Duodenal mucosa (tissue), 2 donors: ENCODE data around the gene HSF4.
A peak's percentile ranks its signal among the peaks of the same experiment; 100 is the strongest.

Experiments used
- H3K27ac ChIP-seq: one replicate; pipeline ENCODE4 v1.7.0; 2013; ENCODE audit warnings: low read depth, low read length
- H3K27me3 ChIP-seq, 2 donors: one replicate each; pipeline ENCODE4 v1.7.0; 2013; ENCODE audit warnings: low read length in 2 of 2, control low read depth in 1 of 2; ENCODE audit not compliant: insufficient read depth in 2 of 2, control insufficient read depth in 1 of 2
- H3K36me3 ChIP-seq, 2 donors: one replicate each; pipeline ENCODE4 v1.7.0; 2013; ENCODE audit warnings: low read length in 2 of 2, control low read depth in 1 of 2; ENCODE audit not compliant: insufficient read depth in 2 of 2, control insufficient read depth in 1 of 2
- H3K4me1 ChIP-seq, 2 donors: one replicate each; pipeline ENCODE4 v1.7.0; 2013; ENCODE audit warnings: low read length in 2 of 2, control low read depth in 1 of 2; ENCODE audit not compliant: insufficient read depth in 2 of 2, control insufficient read depth in 1 of 2
- H3K4me3 ChIP-seq, 2 donors: one replicate each; pipeline ENCODE4 v1.7.0; 2013; ENCODE audit warnings: low read length in 2 of 2, low read depth in 1 of 2
- H3K9ac ChIP-seq, 2 donors: one replicate each; pipeline ENCODE4 v1.7.0; 2013; ENCODE audit warnings: low read length in 2 of 2, low read depth in 1 of 2
- H3K9me3 ChIP-seq, 2 donors: one replicate each; pipeline ENCODE4 v1.7.0; 2013; ENCODE audit warnings: low read length in 2 of 2, control low read depth in 1 of 2; ENCODE audit not compliant: control insufficient read depth in 1 of 2

The HSF4 gene

DNA sequence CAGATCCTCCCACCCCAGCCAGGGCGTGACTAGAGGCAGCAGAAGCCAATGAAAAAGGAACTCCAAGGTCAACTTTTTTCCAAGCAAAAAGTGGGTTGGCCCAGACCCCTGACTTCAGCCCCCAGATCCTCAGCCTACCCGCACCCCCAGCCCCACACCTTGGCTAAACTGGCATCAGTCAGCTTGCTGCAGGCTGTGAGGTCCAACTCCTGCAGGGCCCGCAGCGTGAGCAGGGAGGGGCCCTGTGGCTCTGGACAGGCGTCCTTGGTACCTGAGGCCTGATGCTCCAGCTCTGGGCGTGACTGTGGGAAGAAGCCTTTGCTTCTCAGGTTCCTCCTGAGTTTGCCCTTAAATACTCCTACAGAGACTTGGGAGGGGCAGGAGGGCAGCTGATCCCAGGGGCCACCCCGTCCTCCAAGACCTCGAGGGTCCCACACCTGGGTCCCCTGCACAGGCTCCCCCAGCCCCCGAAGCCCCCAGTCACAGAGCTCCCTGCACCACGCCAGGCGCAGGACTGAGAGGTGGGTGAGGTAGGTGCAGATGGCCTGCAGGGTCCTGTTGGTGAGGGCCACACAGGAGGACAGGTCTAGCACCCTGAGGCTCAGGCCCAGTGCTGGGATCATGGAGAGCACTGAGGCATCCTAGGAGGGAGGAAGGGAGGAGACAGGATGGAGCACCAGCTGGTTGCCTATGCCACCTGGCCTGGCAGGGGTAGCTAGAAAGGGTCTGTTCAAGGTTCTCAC lies 43.8 kb downstream of the HSF4 start:
- no peaks in the 10 kb centered on the region for H3K9me3 ChIP-seq

DNA sequence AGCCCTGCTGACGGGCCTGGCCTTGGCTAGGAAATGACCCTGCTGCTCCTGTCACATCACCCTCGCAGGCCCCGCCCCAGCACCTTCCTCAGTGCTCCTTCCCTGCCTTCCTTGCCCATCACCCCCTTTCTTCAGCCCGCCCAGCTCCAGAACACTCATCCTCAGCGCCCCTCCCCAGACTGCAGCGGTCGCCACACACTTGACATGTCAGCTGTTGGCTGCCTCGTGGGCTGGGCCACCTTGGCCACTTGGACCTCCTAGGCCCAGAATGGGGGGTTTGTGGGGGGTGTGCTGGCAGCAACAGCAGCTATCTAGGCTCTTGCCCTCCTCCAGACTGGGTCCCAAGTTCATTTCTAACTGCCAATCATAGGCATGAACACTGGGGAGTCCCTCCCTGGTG lies 45.0 kb downstream of the HSF4 start:
- H3K4me3 ChIP-seq: no peak overlapping the region
- no peaks in the 10 kb centered on the region for H3K27me3 ChIP-seq
- H3K9ac ChIP-seq: no peak overlapping the region
- no peaks in the 10 kb centered on the region for H3K9me3 ChIP-seq
- no peaks in the 10 kb centered on the region for H3K36me3 ChIP-seq
- H3K27ac ChIP-seq: no peak overlapping the region
- H3K4me1 ChIP-seq: peaks cover 6 to 16% of the 10 kb centered on the region in 2 donors

More for the DNA sequence above, 43.8 kb downstream of the HSF4 start:
- H3K9ac ChIP-seq: no peak overlapping the region
- no peak overlapping the region for H3K27ac ChIP-seq
- peaks cover 2 to 4% of the 10 kb centered on the region in 2 donors for H3K4me1 ChIP-seq
- H3K36me3 ChIP-seq: peaks cover 0 to 12% of the 10 kb centered on the region in 2 donors
- no peaks in the 10 kb centered on the region for H3K27me3 ChIP-seq
- no peak overlapping the region for H3K4me3 ChIP-seq

DNA sequence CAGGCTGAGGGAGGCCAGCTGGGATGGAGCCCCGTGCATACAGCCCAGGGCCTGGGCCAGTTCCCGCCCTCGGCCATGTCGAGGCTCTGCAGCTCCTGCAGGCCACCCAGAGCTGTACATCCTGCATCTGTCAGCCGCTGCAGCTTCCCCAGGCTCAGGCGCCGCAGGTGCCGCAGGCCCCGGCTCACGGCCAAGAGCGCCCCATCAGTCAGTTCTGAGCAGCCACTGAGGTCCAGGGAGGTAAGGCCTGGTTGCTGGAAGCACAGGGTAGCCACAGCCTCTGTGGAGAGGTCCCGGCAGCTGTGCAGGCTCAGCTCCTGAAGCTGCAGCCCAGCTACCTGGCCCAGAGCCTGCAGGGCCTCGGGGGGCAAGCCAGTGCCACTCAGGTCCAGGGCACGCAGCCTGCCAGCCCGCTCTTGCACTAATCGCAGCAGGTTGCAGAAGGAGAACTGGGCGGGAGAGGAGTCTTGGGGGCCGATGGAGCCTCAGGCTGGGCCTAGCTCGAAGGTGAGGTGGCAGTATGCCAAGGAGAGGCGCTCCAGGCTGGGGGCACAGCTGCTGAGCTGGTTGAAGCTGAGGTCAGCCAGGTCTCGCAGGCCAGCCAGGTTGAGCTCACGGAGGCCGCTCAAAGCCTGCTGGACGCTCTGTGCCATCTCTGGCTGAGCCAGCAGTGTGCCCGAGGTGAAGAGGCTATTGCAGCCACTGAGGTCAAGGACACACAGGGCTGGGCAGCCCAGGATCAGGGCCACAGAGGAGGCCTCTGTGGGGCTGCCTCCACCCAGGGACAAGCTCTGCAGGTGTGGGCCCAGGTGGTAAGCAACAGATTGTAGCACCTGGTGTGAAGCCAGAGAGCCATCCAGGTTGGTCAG lies 45.8 kb downstream of the HSF4 start:
- no peak overlapping the region for H3K27ac ChIP-seq
- H3K36me3 ChIP-seq: no peaks in the 10 kb centered on the region
- H3K9ac ChIP-seq: no peak overlapping the region
- peaks cover 6 to 16% of the 10 kb centered on the region in 2 donors for H3K4me1 ChIP-seq
- no peaks in the 10 kb centered on the region for H3K9me3 ChIP-seq
- no peak overlapping the region for H3K4me3 ChIP-seq
- H3K27me3 ChIP-seq: no peaks in the 10 kb centered on the region

DNA sequence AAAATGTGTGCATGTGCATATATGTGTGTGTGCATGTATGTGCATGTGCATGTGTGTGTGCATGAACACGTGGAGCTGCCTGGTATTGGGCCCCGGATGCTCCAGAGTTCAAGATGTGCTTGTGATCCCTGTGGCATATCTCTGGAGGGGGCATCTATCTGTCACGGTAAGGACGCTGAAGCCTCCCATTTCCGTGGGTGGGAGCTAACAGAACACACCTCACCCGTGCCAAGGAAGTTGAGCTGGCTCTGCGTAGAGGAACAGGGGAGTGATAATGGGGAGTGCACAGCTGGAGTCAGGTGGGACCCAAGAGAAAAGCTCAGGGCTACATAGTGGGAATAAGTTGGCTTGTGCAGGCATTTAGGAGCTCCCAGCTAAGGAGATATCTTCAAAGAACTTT lies 47.1 kb downstream of the HSF4 start:
- H3K4me1 ChIP-seq: peaks cover 6 to 22% of the 10 kb centered on the region in 2 donors
- no peak overlapping the region for H3K27ac ChIP-seq
- H3K9me3 ChIP-seq: no peaks in the 10 kb centered on the region
- H3K36me3 ChIP-seq: no peaks in the 10 kb centered on the region
- no peak overlapping the region for H3K4me3 ChIP-seq
- no peak overlapping the region for H3K9ac ChIP-seq
- H3K27me3 ChIP-seq: no peaks in the 10 kb centered on the region

DNA sequence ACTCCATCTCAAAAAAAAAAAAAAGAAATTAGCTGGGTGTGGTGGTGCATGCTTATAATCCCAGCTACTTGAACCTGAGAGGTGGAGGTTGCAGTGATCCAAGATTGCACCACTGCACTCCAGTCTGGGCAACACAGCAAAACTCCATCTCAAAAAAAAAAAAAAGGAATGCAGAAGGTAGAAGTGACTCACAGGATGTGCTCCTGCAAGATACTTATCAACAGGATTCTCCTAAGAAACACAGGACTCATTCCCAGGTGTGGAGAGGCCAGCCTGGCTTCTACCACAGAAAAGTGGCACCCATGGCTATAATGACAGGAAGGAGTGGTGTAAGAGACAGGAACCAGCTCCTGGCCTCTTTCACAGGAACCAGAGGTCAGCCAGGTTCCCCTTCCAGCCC lies 48.2 kb downstream of the HSF4 start:
- Histone ChIP-seq H3K36me3 (no peaks in the 10 kb centered on the region), H3K9ac (no peak overlapping the region), H3K4me3 (no peak overlapping the region), H3K9me3 (no peaks in the 10 kb centered on the region), H3K27me3 (no peaks in the 10 kb centered on the region), H3K27ac (no peak overlapping the region), H3K4me1 (peaks cover 6 to 22% of the 10 kb centered on the region in 2 donors)

DNA sequence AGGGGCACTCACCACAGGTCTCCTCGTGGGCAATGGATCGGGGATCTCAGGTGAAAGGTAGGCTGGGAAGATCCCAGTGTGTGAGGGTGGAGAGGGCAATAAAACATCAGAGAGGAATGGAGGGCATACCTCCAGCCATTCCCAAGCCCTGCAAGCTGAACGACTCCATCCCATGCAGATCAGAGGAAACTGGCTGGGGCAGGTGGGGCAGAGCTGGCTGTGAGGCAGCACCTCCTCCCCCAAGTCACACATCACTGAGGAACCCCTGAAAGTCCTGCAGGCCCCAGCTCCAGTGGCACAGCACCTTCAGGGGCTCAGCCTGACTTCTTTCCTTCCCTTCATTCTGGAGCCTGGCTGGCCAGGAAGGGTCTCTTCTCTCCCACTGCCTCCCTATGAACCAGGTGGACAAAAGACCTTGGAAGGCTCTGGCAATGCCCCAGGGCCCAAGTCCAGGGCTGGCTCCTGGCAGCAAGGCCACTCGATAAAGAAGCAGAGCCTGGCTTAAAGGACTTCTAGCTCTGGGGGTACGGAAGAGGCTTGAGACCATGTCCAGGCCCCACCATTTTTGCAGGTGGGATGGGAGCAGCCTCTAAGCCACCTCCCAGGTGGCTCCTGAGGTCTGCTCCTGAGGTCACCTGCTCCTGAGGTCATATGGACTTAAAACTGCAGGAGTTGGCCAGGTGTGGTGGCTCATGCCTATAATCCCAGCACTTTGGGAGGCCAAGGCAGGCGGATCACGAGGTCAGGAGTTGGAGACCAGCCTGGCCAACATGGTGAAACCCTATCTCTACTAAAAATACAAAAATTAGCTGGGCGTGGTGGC lies 48.9 kb downstream of the HSF4 start:
- no peak overlapping the region for H3K27ac ChIP-seq
- no peaks in the 10 kb centered on the region for H3K27me3 ChIP-seq
- no peaks in the 10 kb centered on the region for H3K9me3 ChIP-seq
- H3K9ac ChIP-seq: no peak overlapping the region
- H3K36me3 ChIP-seq: no peaks in the 10 kb centered on the region
- H3K4me3 ChIP-seq: no peak overlapping the region
- H3K4me1 ChIP-seq: peaks cover 6 to 22% of the 10 kb centered on the region in 2 donors

DNA sequence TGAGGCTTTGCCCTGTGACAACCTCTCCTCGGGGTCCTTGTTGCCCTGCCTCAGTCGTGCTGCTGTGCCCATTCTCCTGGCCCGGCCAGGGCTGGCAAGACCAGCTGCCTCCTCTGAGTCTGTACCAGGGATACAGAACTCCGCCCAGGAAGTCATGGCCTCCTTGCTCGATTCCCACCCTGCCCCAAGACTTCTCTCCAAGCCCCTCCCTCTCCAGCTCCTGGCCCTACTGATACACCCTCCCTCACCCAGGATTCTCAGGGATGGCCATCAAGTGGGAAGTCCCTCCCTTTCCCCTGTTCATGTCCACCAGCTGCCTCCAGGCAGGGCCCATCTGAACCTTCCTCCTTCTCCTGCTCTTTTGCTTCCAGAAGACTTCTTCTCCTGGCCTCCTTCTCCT lies 51.2 kb downstream of the HSF4 start:
- Histone ChIP-seq H3K36me3 (no peaks in the 10 kb centered on the region), H3K9me3 (no peaks in the 10 kb centered on the region), H3K27me3 (no peaks in the 10 kb centered on the region), H3K4me1 (peaks cover 6 to 22% of the 10 kb centered on the region in 2 donors), H3K27ac (no peak overlapping the region), H3K4me3 (no peak overlapping the region), H3K9ac (no peak overlapping the region)

DNA sequence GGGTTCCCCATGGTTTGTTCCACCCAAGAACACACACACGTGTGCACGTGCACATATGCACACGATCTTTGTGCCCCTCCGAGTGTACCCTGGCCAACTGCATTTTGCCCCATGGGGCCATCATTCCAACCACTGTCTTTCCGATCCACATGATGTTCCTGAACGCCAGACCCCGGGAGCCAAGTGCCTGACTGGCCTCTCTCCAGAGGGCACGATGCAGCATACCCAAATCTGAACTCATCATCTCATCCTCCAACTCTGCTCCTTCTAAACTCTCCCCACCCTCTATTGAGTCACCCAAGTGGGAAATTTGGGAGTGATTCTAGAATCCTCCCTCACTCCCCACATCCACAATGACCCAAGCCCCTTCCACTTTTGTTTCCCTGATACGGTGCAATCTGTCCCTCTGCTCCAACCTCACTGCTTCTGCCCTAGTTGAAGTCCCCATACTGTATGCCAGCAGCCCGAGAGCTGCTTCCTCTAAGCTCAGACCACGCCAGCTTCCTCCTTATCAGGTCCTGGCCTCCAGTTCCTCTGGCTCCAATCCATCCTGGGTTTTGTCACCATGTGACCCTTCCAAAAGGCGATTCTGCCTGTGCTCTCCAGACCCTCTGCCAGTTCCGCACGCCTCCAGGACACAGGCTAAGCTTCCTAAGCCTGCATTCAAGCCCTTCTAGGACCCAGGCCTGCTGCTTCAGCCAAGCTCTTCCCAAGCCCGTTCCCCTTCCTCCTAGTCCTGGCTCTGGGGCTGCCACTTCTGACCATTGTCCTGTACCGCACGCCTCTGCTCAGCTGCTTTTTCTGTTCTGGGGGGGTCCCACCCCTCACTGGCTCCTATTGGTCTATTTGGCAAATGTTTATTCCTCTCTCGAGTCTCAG lies 52.3 kb downstream of the HSF4 start:
- Histone ChIP-seq H3K27ac (no peak overlapping the region), H3K9me3 (no peaks in the 10 kb centered on the region), H3K36me3 (no peaks in the 10 kb centered on the region), H3K4me1 (peaks cover 6 to 22% of the 10 kb centered on the region in 2 donors), H3K9ac (no peak overlapping the region), H3K27me3 (no peaks in the 10 kb centered on the region), H3K4me3 (peak overlapping the region in 1 of 2 donors; percentile 20)
